Fibroblast of pulmonary artery (primary cell): ENCODE measurements around the gene CYSLTR2.

Experiments
- DNase-seq: peaks from one replicate; pipeline ENCODE4 v3.0.0-alpha.2; 2010; ENCODE audit warnings: low read depth
- H3K4me3 ChIP-seq: replicated peaks from 2 replicates; pipeline ENCODE4 v1.5.1; 2011; ENCODE audit warnings: low read depth, mild to moderate bottlenecking, control low read depth, low read length, moderate library complexity
- TF ChIP-seq, protein P1 (sequence below): IDR thresholded peaks from 2 replicates; pipeline ENCODE4 v1.5.1; 2011; ENCODE audit warnings: mild to moderate bottlenecking, control low read depth, low read length, inconsistent platforms; ENCODE audit errors: missing control alignments

The CYSLTR2 gene

DNA sequence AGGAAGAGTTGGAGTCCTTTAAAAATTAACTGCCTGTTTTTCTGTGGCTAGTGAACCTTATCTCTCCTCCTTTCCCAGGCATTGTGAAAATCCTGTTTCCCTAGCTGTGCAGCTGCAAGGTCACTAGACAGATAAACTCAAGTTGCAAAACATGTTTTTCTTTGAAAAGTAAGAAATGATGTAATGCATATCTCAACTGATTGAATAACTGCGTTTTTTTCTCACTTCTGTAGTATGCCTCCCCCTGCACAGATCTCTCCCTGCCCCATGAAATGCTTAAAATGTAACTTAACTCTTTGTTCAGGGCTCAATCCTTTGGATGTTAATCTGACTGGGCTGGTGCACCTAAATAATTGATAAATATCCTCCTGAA is 27.7 kb upstream of the CYSLTR2 start:
- no peak overlapping the region for H3K4me3 ChIP-seq
- TF ChIP-seq, protein P1, sequence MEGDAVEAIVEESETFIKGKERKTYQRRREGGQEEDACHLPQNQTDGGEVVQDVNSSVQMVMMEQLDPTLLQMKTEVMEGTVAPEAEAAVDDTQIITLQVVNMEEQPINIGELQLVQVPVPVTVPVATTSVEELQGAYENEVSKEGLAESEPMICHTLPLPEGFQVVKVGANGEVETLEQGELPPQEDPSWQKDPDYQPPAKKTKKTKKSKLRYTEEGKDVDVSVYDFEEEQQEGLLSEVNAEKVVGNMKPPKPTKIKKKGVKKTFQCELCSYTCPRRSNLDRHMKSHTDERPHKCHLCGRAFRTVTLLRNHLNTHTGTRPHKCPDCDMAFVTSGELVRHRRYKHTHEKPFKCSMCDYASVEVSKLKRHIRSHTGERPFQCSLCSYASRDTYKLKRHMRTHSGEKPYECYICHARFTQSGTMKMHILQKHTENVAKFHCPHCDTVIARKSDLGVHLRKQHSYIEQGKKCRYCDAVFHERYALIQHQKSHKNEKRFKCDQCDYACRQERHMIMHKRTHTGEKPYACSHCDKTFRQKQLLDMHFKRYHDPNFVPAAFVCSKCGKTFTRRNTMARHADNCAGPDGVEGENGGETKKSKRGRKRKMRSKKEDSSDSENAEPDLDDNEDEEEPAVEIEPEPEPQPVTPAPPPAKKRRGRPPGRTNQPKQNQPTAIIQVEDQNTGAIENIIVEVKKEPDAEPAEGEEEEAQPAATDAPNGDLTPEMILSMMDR: no peak
- peak; percentile 95 for DNase-seq

DNA sequence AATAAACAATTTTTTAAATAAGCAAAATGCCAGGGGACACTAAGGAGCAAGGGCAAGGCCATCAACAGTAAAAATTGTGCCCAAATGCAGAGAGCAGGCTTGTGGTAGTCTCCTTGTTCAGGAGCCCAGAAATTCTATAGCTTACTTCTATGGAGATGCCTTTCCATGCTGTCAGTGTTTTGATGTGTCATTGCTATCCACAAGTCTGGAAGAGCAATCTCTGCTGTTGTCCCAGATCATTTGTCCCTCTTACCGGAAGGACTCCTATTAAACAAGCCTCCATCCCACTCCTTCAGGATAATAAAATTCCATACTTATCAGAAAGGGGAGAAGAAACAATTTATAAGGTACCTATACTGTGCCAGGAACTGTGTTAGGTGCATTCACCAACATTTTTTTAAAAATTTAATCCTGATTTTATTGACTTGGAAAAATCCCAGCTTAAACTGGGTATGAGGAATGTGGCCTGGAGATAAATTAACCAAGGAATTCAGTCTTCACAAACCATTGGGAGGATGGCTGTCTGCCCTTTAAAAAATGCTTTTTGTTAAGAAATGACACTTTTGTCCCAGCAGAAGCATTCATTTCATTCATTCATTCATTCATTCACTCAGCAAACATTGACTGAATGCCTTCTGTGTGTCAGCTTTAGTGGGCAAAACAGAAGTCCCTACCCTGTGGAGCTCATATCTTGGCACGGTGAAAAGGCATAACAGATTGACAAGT is 26.8 kb upstream of the CYSLTR2 start:
- no peak overlapping the region for H3K4me3 ChIP-seq
- peak; percentile 61 for DNase-seq
- TF ChIP-seq, protein P1: no peak

DNA sequence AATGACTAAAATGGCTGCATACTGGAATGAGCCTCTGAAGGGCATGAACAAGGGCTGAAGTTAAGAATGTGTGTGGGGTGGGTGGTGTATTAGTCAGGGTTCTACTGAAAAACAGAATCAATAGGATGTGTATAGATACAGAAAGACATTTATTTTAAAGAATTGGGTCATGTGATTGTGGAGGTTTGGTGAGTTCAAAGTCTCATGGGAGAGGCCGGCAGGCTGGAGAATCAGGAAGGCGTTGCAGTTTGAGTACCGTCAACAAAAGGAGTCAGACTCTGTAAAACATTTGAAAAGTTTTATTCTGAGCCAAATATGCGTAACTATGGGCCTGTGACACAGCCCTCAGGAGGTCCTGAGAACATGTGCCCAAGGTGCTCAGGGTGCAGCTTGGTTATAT is 24.5 kb upstream of the CYSLTR2 start:
- no peak for DNase-seq
- H3K4me3 ChIP-seq: no peak overlapping the region
- TF ChIP-seq, protein P1: no peak

DNA sequence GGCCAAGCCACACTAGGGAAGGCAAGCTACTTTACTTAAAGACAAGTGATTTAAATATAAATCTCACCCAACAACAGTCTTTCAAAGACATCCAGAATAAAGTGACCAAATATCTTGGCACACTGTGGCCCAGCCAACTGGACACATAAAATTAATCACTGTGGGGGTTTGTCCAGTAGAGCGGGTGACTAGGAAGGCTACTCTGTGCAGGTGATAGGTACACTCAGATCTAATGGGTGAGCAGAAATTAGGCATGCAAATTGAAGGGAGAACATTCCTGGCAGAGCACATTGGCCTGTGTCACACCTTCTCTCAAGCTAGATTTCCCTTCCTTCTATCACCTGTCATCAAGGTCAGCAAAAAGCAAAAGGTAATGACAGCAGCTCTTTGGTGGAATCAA is 23.4 kb upstream of the CYSLTR2 start:
- H3K4me3 ChIP-seq: no peak overlapping the region
- no peak for DNase-seq
- TF ChIP-seq, protein P1: no peak

DNA sequence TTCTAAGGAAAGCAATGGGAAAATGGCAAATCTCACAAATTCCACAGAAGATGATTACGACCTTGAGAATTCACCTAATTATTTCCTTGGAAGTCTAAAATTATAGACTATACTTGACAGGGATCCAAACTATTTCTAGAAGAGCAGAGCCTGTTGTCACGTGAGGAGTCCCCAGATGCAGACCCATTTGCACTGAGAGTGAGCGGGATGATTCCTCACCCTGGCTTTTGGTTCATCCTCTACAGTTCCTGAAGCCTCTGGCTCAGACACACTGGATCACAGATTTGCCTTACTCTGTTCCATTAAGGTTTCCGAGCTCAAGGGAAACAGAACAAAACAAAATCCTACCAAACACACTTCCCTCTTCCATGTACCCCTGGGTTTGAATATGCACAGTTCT is 23.0 kb upstream of the CYSLTR2 start:
- TF ChIP-seq, protein P1: no peak
- no peak for DNase-seq
- no peak overlapping the region for H3K4me3 ChIP-seq

DNA sequence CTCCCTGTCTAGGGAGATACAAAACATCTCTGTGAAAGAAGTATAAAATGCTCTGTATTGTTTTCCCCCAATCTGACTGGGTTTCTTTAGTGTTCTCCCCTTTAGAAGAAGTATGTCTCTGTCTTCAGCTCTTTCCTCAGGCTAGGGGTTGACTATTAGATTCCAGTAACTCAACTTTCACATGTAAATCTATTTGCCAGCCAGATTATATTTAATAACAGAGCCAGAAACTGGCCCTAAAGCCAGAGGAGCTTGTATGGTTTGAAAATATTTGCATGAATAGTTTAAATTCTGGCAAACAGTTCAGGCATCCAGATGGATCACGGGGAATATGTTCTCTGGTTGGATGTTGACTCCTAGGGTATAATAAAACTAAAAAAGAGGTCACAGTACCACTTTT is 22.3 kb upstream of the CYSLTR2 start:
- TF ChIP-seq, protein P1: no peak
- no peak overlapping the region for H3K4me3 ChIP-seq
- DNase-seq: peak; percentile 42

DNA sequence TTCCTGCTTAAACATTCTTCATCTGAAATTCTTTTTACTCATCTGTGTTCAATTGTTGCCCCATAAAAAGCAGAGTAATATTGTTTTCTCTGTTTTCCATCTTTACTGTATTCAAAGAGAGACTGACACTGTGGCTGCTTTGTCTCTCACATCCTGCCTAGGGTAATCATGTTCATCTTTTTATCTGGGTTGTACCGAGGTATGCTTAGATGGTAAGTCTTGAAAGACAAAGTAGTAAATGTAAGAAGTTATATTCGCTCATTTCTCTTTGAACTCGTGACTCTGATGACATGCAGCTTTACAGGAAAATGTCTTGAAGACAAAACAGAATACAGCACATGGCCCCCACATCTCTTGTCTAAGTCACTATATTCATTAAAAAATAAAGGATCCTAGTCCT is 20.0 kb upstream of the CYSLTR2 start:
- H3K4me3 ChIP-seq: no peak overlapping the region
- TF ChIP-seq, protein P1: no peak
- DNase-seq: no peak
